NCI-H2029 treated with DMSO at 0.1 percent for 48 hours (cell line): ENCODE data around the gene ARMC9.

Experiments
- DNase-seq: peaks from one replicate; lab custom pipeline; 2025; lab: John Stamatoyannopoulos, UW

Gene ARMC9

GRCh38 chr2:231421051-231421580, 222.7 kb downstream of the ARMC9 start:
- no peak for DNase-seq

DNA sequence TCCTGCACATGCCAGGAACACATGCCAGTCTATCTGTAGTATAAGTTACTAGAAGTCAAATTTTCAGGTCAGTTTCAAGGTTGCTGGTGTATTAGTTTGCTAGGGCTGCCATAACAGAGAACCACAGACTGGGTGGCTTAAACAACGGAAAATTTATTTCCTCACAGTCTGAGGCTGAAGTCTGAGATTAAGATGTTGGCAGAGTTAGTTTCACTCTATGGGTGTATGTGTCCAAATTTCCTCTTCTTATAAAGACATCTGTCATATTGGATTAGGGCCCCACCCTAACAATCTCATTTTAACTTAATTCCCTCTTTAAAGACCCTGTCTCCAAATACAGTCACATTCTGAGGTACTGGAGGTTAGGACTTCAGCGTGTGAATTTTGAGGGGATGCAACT, 223.6 kb downstream of the ARMC9 start:
- DNase-seq = no peak

DNA sequence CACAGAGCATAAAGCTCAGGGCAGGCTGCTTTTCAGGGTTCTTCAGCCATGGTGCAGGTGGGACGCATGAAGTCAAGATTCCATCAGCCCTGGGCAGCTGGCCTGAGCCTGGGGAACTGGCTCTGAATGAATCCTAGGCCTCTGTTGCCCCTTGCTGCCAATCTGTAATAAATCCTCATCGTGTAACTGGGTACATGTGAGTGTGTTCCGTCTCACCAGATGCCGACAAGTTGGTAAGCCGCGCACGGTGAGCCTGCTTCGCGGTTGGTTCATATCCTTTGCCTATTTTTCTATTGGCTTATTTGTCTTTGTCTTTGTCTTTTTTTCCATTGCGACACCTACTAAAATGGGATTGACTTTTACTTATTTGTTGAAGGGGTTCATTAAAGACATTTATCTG, 224.7 kb downstream of the ARMC9 start:
- DNase-seq = no peak
